Pons (tissue), 1 donor: ENCODE data around the gene ANO9.
"Not testable (repeated sequence)": the region's sequence is repeated elsewhere in the genome, so short reads cannot be mapped to it uniquely, and the experiment has no call there.

Experiments
- DNase-seq: peaks from one replicate; pipeline ENCODE4 v3.0.0-alpha.2; 2016; ENCODE audit warnings: low spot score

The ANO9 gene

GRCh38 chr11:471468-472145 is 29.8 kb upstream of the ANO9 start:
- DNase-seq = no peak

GRCh38 chr11:469684-470560 is 28.1 kb upstream of the ANO9 start:
- peak; percentile 92 for DNase-seq

GRCh38 chr11:469026-469683 is 27.3 kb upstream of the ANO9 start:
- not testable (repeated sequence) for DNase-seq

- DNase-seq = no peak
These were observed 26.7 kb upstream of the ANO9 start for GRCh38 chr11:468493-468892.

- DNase-seq = no peak
These were observed 26.2 kb upstream of the ANO9 start for GRCh38 chr11:468036-468435.

GRCh38 chr11:465896-466530 is 24.2 kb upstream of the ANO9 start:
- no peak for DNase-seq

- no peak for DNase-seq
These were observed 22.5 kb upstream of the ANO9 start for GRCh38 chr11:464316-464715.

GRCh38 chr11:462107-462890 is 20.5 kb upstream of the ANO9 start:
- DNase-seq = no peak

- DNase-seq = no peak
These were observed 19.8 kb upstream of the ANO9 start for GRCh38 chr11:461626-462025.

- no peak for DNase-seq
These were observed 18.8 kb upstream of the ANO9 start for GRCh38 chr11:460331-461199.

- DNase-seq = no peak
These were observed 17.9 kb upstream of the ANO9 start for GRCh38 chr11:459511-460220.

- no peak for DNase-seq
These were observed 15.4 kb upstream of the ANO9 start for GRCh38 chr11:457111-457760.

- no peak for DNase-seq
These were observed 14.7 kb upstream of the ANO9 start for GRCh38 chr11:456533-456932.

GRCh38 chr11:455566-456147 is 13.8 kb upstream of the ANO9 start:
- no peak for DNase-seq

- DNase-seq = no peak
These were observed 13.2 kb upstream of the ANO9 start for GRCh38 chr11:454801-455565.

GRCh38 chr11:454043-454442 is 12.2 kb upstream of the ANO9 start:
- DNase-seq = no peak

GRCh38 chr11:453564-453963 is 11.8 kb upstream of the ANO9 start:
- no peak for DNase-seq

GRCh38 chr11:452916-453527 is 11.2 kb upstream of the ANO9 start:
- DNase-seq = no peak
